ENCODE results near the gene PARD3B.

GRCh38 chr2:205465791-205466190, 920.5 kb downstream of the PARD3B start:
- TF ChIP-seq POLR2A (IDR thresholded peaks at IDR 0.05; ENCODE audit: low read length): no peak
- no peak for TF ChIP-seq GATA1 (IDR thresholded peaks at IDR 0.05; ENCODE audit: low read depth, low read length)

Data from erythroblast (primary cell).